ENCODE measurements around the gene SIGLEC10.

The SIGLEC10 gene

DNA sequence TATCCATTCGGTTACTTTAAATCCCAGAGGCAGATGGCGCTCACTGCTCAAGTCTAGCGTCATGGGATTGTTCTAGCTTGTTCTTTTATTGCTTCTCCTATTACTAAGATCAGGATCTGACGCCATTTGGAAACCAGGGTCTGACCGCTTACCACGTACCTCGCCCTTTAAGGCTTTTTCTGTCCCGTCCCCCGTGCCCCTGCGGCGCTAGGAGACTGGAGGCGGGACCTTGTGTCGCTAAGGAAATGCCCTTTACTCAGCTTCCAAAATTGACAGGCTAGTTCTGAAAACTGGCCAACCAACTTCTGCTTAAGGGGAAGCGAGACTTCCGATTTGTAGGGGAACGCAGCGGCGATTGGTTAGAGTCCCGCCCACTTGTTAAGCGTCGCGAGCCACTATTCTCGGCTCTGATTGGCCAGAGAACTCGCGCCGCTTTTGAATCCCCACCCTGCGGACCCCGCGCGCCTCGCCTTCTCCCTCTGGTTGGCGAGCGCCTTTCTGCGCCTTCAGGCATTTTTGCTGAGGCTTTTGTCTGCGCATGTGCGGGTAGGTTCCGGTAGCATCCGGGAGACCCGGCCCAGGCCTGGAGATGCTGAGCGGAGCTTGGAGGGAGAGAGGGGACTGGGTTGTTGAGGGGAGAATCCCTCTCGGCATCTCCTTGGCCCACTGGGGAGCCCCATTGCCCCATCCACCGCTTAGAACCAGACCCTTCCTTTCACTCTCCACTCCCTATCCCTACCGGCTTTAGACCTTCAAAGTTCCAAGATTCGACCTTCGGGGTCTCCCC, 23.2 kb downstream of the SIGLEC10 start:
- DNase-seq (ENCODE audit: low read depth in 2 of 2), result peak; percentile 96 to 97

DNA sequence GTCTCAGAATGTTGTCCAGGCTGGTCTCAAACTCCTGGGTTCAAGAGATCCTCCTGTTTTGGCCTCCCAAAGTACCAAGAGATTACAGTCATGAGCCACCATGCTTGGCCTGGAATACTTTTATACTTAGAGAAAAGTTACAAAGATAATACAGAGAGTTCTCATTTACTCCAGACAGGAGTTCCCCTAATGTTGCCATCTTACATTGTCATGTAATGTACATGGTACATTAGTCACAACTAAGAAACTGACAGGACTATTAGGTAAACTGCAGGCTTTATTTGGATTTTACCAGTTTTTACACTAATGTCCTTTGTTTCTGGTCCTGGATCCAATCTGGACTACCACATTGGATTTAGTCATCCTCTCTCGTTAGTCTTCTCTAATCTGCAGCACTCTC, 24.7 kb downstream of the SIGLEC10 start:
- no peak for DNase-seq (ENCODE audit: low read depth in 2 of 2)

DNA sequence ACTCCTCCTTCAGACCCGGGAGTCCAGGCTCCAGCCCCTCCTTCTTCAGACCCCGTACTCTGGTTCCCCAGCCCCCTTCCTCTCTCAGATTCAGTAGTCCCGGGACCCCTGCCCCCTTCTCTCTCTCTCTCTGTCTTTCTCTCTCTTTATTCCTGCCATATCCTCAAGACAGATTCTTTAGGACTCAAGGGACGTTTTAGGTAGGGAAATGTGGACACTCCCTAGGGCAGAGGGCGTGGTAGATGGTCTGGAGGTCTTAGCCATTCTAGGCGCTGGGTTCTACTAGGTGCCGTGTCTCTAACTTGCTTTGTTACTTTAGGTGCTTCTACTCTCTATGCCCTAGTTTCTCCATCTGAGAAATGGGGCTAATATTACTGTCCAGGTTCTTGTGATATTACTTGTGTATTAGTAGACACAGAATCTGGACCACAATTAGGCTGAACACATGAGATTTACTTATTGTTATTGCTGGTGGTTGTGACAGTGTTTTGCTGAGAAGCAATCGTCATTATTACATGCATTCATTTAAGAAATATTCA, 26.3 kb downstream of the SIGLEC10 start:
- DNase-seq (ENCODE audit: low read depth in 2 of 2), result no peak

DNA sequence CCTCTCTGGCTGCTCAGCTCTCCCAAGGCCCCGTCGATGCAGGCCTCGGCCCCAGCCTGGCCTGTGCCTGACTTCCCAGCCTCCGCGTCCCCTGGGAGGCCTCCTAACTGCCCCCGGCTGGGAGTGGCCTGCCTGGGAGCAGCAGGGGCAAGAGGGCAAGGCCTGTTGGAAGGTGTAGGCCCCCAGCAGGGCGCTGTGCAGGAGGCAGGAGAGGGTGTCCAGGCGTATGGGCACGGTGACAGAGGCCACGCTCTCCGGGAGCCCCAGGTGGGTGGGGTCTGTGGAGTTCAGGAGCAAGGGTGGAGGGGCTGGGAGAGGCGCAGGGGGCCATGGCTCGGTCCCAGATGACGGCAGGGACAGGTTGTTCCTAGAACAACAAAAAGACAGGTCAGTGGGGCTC, 28.3 kb downstream of the SIGLEC10 start:
- DNase-seq (ENCODE audit: low read depth in 2 of 2), result no peak

DNA sequence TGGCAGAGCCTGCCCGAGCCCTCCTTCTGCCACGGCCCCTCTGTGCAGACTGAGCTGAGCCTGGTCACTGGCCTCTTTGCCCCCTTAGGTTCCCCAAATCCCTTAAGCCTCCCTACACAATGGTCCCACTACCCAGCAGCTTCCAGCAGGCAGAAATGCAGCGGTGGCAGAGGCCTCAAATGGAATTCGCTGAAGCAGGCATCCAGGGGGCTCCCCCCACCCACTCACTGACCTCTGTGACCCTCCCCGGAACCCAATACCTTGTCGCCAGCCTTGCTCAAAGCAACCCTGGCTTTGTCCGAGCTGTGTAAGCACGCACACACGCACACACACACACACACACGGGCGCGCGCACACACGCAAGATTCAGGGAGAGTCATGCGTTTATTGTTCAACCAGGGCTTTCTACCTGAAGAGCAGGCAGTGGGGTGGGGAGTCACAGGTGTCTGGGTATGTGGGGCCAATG, 29.5 kb downstream of the SIGLEC10 start, which contains the start of gene LIM2:
Gene LIM2 (minus strand): TSS at position 51 of the 466 bp plus-strand sequence. CDS start 531 bp downstream, outside the sequence.
- no peak for DNase-seq (ENCODE audit: low read depth in 2 of 2)

DNA sequence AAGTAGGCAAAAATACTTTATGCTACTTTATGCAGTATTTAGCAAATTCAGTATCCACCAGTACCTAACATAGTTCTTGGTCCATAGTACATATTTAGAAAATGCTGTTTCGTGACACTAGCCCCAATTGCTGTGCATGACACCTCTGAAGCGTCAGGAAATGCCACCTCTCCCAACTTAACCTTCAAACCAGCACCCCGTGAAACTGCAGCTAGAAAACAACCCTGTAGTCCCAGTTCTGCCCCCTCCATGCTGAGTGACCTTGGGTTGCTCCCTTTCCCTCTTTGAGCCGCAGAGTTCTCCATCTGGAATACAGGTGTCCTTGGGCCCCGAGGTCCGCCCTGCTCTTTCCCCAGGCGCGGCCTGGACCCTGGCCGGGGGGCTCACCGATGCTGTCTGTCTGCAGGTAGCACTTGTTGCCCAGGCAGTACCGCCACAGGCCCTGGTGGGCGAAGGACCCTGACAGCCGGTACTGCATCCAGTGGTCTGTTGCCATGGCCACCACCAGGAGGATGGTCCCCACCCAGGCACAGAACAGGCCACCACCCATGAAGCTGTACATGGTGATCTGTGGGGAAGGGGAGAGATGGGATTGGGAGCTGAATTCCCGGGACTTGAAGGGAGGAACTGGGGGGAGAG, 30.4 kb downstream of the SIGLEC10 start:
- DNase-seq (ENCODE audit: low read depth in 2 of 2), result no peak

DNA sequence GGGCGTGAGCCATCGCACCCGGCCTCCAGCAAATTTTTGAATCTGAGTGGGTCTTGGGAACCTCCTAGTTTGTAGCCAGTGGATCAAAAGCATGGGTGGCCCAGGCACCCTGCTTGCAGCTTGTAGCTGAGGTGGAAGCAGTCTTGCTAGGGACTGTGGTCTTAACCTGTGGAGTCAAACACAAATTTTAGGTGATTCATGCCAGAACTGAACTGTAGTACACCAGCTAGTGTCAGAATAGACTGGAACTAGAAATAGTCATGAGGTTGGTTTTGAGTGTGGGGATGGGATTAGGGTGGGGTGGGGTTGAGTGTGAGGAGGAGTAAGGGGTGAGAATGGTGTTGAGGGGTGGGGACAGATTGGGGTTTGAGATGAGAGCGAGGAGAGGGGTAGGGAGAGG, 35.4 kb downstream of the SIGLEC10 start:
- DNase-seq (ENCODE audit: low read depth in 2 of 2), result no peak

DNA sequence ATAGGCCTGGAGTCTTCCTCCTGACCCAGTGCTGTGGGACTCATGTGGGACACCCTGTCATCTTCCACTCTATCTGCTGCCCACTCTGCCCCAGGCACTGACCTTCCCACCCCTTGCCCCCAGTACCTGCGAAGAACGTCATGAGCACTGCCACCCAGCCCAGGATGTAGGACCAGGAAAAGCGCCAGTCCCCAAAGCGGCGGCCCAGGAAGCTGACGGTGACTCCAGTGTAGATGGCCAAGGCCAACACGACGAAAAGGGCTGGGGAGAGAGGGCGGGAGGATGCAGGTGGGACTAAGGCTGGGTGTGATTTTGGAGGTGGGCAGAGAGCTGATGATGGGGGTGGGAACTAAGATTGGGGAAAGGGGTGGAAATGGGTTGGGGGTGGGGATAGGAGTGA, 37.1 kb downstream of the SIGLEC10 start:
- no peak for DNase-seq (ENCODE audit: low read depth in 2 of 2)

DNA sequence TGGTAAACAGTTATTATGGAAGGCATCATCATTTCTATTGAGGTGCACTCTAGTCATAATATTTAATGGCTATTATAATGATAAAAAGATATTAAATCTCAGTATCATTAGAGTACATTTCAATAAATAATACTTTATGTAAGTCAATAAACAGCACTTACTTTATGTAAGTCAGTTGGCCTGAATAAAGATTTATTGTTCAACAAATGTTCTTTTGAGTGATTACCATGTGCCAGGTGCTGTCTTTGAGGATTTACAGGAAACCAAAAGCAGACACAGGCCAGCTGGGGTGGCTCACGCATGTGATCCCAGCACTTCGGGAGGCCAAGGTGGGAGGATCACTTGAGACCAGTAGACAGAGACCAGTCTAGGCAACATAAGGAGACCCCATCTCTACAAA, 40.0 kb downstream of the SIGLEC10 start:
- no peak for DNase-seq (ENCODE audit: low read depth in 2 of 2)

DNA sequence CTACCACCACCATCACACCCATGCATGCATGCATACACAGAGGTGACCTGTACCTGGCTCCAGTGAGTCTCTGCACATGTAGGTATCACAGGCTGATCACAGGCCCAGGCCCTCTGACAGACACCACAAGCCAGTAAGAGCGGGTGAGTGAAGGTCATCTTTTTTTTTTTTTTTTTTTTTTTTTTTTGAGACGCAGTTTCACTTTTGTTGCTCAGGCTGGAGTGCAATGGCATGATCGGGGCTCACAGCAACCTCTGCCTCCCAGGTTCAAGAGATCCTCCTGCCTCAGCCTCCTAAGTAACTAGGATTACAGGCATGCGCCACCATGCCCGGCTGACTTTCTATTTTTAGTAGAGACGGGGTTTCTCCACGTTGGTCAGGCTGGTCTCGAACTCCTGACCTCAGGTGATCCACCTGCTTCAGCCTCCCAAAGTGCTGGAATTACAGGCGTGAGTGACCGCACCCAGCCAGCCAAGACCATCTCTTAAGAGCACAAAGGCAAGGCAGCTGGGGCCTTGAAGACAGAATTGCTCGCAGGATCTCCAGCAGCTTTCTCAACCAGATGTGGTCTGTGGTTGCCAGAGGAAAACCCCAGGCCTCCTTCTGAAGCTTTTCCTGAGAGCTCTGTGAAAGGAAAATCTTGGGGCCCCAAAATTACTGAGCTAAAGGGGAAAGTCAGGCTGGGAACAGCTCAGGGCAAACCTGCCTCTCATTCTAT, 41.8 kb downstream of the SIGLEC10 start:
- DNase-seq (ENCODE audit: low read depth in 2 of 2), result no peak

DNA sequence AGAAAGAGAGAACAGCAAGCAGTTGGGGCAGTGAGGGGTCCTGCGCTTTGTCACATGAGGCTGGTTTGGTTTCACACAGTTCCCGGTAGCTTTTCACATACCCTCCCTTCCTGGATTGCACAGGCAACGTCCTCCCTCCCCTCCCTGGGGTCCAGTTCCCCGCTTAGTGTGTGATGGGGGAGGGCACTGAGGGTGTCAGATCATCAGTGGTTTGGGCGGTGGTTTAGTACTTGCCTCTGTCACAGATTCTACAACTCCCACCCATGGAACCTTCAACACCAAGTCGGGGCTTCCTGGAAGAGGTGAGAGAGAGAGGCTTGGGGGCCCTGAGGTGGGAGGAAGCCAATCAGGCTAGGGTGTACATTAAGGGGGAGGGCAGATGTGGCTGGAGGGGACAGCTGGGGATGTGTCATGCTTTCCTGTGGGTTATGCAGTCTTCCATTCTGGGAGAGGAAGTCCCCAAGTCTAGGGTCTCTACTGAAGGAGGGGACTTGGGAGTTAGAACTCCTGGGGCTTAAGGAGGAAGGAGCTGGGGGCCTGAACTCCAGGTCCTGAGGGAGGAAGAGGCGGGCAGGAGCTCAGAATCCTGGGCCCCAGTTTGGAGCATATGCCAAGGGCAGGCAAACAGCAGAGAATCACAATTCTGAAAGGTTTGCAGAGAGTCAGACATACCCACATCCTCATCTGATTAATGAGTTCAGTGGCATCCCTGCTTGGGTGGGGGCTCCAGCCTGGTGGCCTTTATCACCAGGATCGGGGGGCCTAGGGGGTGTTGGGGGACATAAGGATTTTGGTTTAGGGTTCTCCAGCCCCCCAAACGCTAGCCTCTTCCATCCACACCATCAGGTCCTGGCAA, 44.6 kb downstream of the SIGLEC10 start, which contains the start of gene NKG7:
Gene NKG7 (minus strand): TSS at position 6 of the 856 bp plus-strand sequence. CDS start 119 bp downstream, outside the sequence.
- no peak for DNase-seq (ENCODE audit: low read depth in 2 of 2)

DNA sequence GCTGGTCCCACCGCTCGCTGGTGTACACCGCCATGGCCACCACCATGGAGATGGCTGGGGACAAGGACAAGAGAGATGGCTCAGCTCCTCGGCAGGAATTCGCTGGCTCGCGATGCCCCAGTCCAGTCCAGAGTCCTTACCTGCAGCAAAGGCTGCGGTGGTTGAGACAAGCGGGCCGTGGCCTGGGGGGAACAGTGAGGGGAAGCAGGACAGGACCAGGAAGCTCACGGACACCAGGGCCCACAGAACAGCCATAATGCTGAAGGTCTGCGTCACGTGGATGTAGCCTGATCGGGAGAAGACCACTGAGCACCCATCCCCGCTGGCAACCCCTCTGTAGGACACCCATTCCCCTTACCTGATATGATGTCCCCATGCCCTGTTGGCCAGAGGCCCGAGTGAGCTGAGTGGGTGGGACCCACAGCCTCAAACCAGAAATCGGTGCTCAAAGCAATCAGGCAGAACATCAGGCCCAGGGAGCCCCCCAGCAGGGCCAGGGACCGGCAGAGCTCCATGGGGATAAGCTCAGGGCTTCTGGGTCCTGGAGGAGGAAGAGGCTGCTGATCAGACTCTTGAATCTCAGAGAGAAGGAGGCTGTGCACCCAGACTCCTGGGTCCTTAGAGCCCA, 45.3 kb downstream of the SIGLEC10 start:
- DNase-seq (ENCODE audit: low read depth in 2 of 2), result no peak

DNA sequence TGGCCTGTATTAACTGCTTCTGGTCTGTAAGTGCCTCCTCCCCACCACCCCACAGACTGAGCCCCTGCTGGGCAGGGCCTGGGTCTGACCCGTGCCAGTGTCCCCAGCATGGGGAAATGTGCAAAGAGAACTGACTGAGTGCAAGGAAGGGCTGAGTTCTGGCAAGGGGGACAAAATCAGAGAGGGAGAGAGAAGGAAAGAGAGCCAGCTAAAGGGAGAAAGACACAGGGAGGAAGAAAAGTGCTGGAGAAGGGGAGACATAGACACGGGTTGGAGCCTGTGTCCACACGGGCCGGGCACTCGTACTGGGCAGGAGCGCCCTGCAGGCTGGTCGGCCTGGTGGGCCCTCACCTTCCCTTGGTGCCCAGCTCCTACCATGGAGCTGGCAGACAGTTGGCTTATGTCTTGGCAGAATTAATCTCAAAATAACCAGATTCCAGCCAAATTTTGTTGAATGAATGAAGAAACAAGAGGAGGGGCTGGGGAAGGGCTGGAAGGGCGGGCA, 46.2 kb downstream of the SIGLEC10 start:
- DNase-seq (ENCODE audit: low read depth in 2 of 2), result no peak

DNA sequence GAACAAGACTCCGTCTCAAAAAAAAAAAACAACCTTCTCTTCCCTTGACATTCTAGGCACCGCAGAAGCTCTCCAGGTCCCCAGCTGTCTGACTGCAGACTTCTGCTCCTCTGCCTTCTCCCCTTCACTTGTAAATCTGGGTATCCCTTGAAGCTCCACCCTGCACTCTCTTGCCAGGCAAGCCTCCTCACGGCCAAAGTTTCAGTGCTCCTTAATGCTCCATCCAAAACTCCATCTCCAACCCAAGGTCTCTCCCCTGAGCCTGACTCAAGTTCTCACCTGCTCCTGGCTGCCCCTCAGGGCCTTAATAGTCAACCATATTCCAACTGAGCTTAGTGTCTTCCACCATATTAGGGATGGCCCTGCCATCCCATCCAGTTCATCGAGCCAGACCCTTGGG, 47.2 kb downstream of the SIGLEC10 start:
- no peak for DNase-seq (ENCODE audit: low read depth in 2 of 2)

DNA sequence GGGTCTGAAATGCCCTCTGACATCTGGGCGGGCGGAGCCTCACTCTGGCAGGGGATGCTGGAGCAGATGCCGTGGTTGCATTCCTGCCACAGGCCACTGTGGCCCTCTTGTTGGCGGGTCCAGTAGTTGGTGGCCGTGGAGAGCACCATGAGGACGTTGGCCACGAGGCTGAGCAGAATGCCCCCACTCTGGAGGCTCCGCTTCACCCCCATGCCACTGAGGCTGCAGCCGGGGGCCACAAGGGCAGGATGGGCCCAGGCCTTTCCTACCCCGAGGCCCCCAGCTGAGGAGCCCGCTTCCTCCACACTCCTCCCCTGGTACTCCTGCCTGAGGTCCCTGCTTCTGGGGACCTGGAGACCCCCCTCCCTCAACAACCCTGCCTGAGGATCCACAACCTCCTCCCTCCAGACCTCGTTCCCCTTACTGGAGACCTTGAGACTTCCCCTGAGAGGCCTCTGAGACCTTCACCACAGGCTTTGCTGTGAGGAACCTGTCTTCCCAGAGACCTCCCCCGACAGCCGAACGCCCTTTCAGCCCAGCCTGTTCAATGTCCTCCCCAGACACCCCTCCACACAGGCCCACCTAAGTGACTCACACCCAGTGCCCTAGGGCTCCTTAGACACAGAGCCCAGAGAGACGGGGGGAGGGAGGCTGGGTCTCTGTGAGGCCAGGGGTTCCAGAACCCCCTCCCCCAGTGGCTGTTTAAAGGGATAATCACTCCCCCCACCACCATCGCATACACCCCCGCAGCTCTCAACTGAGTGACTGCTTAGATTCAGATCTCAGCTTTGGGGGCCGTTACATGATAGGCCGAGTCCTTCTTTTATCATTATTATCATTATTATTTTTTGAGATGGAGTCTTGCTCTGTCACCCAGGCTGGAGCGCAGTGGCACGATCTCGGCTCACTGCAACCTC, 48.8 kb downstream of the SIGLEC10 start, which contains the start of gene CLDND2:
Gene CLDND2 (minus strand): TSS at position 638 of the 917 bp plus-strand sequence. CDS start 426 bp downstream, at position 212.
- no peak for DNase-seq (ENCODE audit: low read depth in 2 of 2)

DNA sequence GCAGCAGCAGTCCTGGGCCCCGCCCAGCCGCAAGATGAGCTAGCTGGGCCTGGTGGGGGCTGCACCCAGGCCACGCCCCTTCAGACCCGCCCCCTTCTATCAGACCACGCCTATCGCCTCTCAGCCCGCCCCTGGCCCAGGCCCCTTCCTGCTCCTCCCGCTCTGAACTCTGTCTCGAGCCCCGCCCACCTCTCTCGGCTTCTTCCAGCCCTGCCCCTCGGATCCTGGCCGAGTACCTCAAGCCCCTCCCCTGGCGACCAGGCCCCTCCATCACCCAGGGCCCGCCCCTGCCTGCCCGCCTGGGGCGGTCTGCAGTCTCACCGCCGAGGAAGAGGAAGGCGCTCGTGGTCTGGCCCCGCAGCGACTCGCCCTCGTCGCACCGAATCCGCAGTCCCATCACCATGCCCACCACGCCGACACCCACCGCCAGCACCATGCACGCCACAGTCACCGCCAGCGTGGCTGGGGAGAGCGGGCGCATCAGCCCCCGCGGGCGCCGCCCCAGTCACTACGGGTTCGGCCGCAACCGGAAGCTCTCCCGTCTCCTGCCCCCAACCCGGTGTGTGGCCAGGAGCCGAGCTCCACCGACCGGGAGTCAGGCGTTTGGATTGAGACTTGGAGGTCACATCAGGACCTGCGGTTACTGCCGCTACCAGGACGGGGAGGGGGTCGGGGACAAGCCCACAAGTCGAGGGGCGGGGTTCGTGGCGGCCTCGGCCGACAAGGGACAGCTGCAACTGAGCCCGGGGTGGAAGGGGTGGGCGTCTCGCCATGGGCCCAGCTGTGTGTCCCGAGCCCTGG, 49.7 kb downstream of the SIGLEC10 start:
- DNase-seq (ENCODE audit: low read depth in 2 of 2), result peak; percentile 97

DNA sequence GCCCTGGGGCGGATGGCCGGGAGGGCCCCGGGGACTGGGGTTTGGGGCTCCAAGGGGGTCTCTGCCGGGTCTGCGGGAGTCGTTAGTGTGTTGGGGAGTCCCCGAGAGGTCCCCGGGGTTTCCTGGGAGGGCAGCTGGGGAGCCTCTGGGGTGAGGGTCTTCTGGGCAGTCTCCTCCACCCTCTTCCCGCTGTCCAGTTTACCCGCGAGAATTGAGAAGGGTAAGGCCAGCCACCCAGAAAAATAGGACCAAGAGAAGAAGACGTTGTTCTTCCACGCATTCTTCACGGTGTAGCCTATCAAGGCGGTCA, 50.2 kb downstream of the SIGLEC10 start:
- no peak for DNase-seq (ENCODE audit: low read depth in 2 of 2)

DNA sequence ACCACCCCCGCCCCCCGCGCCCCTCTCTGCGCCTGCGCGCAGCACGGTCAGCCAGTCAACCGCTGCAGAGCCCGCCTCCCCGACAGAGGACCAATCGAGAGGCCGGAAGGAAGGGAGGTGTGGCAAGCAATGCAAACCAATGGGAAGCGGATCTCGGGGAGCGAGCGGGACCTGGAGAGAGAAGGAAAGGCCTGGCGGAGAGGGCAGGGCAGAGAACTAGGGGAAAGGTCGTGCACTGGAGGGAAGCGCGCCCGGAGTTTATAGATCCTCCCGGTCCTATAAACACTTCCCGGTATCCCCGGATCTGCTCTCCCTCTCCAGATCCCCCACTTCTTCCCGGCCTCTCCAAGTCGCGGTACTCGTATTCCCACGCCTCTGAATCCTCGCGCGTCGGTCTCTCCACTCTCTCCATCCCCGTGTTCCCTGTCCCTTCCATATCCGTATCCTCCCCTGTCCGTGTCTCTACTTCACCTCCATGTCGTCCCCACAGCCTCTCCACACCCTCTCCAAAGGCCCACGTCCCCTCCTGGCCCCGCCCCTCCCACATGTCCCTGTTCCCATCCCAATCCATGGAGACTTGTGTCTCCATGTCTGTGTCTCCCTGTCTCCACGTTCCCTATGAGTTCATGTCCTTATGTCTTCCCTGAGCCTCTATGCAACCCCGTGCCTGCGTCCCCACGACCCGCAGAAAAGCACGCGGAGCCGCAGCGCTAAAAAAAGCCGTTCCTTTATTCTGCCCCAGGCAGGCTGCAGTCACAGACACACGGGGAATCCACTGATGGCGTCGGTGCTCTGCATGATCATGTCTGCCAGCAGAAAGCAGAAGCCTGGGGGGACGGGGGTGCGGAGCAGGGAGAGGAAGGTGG, 50.8 kb downstream of the SIGLEC10 start:
- DNase-seq (ENCODE audit: low read depth in 2 of 2), result peak; percentile 95
